ENCODE data around the gene FARSA. TPM values are rescaled to one million over a fixed set of nuclear protein-coding genes. Genes with fewer than 3 reads are reported as not detected.
"Not testable (repeated sequence)": the region's sequence is repeated elsewhere in the genome, so short reads cannot be mapped to it uniquely, and the experiment has no call there.

FARSA gene
- total RNA-seq, 4 donors from 2014 or later: 4.6 to 47.8 (median 20.5) TPM

DNA sequence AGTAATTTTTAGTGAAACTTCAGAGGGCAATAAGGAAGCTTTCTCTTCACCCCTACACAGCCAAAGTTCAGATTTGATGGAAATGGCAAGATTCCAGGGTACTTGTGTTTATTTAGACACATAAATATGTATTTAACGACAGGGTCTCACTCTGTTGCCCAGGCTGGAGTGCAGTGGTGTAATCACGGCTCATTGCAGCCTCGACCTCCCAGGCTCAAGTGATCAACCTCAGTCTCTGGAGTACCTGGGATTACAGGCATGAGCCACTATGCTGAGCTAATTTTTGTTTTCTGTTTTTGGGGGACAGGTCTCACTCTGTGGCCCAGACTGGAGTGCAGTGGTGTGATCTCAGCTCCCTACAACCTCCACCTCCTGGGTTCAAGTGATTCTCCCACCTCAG, 12.5 kb downstream of the FARSA start:
- Histone ChIP-seq H3K27ac (no peak overlapping the region), H3K9me3 (no peaks in the 10 kb centered on the region), H3K4me1 (no peaks in the 10 kb centered on the region), H3K27me3 (no peaks in the 10 kb centered on the region), H3K4me3 (no peak overlapping the region), H3K36me3 (no peaks in the 10 kb centered on the region)
- no peak for DNase-seq
- no peak for TF ChIP-seq POLR2A (IDR thresholded peaks at IDR 0.05)
- intact Hi-C loops (cut with DNase I; ENCODE audit: low total_unique reads): no loop called here

DNA sequence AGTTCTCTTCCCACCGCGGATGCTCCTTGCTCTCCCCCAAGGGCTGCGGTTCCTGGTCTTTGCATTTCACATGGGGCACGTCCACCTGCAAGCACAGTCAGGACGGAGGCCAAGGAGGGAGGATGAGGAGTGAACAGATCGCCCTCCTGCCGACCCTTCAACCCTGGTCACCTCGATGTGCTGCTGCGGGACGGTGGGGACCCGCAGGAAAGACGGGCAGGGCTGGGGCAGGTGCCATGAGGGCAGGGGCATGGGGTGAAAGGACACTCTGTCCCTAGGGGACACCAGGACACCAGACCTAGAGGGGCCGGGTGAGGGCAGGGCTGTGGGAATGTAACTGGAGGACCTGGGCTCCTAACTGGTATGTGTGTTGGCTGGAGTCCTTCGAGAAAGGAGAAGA, 15.3 kb downstream of the FARSA start:
- TF ChIP-seq POLR2A (IDR thresholded peaks at IDR 0.05): no peak
- TF ChIP-seq, protein P1, sequence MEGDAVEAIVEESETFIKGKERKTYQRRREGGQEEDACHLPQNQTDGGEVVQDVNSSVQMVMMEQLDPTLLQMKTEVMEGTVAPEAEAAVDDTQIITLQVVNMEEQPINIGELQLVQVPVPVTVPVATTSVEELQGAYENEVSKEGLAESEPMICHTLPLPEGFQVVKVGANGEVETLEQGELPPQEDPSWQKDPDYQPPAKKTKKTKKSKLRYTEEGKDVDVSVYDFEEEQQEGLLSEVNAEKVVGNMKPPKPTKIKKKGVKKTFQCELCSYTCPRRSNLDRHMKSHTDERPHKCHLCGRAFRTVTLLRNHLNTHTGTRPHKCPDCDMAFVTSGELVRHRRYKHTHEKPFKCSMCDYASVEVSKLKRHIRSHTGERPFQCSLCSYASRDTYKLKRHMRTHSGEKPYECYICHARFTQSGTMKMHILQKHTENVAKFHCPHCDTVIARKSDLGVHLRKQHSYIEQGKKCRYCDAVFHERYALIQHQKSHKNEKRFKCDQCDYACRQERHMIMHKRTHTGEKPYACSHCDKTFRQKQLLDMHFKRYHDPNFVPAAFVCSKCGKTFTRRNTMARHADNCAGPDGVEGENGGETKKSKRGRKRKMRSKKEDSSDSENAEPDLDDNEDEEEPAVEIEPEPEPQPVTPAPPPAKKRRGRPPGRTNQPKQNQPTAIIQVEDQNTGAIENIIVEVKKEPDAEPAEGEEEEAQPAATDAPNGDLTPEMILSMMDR (IDR thresholded peaks at IDR 0.05): no peak
- H3K4me3 ChIP-seq: no peak overlapping the region
- H3K36me3 ChIP-seq: no peaks in the 10 kb centered on the region
- intact Hi-C loops (cut with DNase I; ENCODE audit: low total_unique reads): no loop called here
- DNase-seq: no peak
- H3K27ac ChIP-seq: no peak overlapping the region
- H3K27me3 ChIP-seq: no peaks in the 10 kb centered on the region
- H3K4me1 ChIP-seq: no peaks in the 10 kb centered on the region
- no peaks in the 10 kb centered on the region for H3K9me3 ChIP-seq

DNA sequence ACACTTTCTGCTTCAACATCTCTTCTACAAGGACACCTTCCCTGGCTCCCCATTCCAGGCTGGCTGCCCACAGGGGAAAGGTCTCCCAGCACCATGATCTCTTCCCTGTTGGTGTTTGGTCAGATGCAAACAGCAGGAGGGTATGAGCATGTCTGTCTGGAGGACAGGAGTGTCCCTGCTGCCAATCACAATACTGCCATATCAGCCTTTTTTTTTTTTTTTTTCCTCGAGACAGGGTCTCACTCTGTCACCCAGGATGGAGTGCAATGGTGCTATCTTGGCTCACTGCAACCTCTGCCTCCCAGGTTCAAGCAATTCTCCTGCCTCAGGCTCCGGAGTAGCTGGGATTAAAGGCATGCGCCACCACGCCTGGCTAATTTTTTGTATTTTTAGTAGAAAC, 17.7 kb downstream of the FARSA start:
- H3K27ac ChIP-seq; H3K4me3 ChIP-seq; H3K27me3 ChIP-seq; H3K36me3 ChIP-seq; H3K9me3 ChIP-seq; intact Hi-C loops (cut with DNase I; ENCODE audit: low total_unique reads); H3K4me1 ChIP-seq; DNase-seq: not testable (repeated sequence)

DNA sequence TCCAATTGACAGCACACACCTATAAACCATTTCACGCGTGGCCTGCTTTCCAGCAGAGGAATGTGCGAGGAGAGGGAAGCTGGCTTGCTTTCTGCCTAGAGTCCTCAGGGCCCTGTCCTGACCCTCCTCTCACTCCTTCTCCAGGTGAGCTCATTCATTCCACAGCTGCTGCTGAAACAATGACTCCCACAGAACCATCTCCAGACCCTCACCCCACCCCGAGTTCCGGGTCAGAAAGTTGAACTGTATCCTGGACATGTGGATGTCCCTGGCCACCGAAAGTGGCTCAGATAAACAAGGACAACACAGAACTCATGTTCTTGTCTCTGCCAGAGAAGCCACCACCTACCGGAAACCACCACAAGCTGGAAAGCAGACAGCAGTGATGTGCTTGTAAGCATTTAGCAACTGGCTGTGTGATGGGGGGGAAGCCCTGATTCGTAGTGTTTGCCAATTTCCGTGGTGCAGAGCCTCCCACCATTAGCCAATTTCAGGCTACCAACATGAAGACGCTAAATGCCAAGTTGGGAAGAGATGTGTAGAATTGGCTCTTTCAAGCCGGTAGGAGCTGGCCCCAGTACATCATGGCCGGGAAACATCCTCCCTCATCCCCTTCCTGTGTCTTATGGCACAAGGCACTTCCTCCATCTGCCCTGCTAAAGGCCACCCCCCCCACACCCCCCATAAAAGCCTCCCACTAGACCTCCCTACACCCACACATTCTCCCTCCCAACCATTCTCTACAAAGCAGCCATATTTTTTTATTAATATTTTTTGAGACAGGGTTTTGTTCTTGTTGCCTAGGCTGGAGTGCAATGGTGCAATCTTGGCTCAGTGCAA, 19.4 kb downstream of the FARSA start:
- no peak for DNase-seq
- intact Hi-C loops (cut with DNase I; ENCODE audit: low total_unique reads): no loop called here
- Histone ChIP-seq H3K4me1 (peaks cover 0 to 6% of the 10 kb centered on the region in 2 donors), H3K36me3 (no peaks in the 10 kb centered on the region), H3K4me3 (no peak overlapping the region), H3K27ac (no peak overlapping the region), H3K27me3 (no peaks in the 10 kb centered on the region), H3K9me3 (no peaks in the 10 kb centered on the region)
- TF ChIP-seq, protein P1 (IDR thresholded peaks at IDR 0.05): no peak
- no peak for TF ChIP-seq POLR2A (IDR thresholded peaks at IDR 0.05)

DNA sequence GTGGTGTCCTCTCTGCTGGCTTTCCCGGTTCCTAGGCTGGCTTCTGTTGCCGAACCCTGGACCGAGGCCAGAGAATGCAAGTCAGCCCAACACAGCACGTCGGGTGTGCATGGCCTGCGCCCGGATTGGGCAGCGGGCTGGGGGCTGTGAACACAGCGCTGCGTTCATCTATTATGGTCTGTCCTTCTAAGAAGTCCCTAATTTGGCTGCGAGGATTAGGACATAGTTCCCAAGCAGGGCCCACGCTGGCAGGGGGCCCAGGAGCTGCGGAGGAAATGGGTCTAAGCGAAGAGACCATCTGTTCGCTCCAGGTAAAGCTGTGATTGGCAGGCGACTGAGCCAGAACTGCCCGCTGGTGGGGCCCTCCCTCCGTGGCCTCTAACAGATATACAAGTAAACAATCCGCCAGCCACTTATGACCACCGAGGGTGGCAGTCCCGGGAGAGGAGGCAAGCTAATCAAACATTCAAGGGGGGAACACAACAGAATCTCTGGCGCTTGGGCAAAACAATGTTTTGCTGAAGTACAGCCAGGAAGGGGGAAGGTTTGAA, 20.4 kb downstream of the FARSA start:
- intact Hi-C loops (cut with DNase I; ENCODE audit: low total_unique reads): no loop called here
- Histone ChIP-seq H3K36me3 (no peaks in the 10 kb centered on the region), H3K9me3 (no peaks in the 10 kb centered on the region), H3K27me3 (no peaks in the 10 kb centered on the region), H3K4me1 (peaks cover 0 to 6% of the 10 kb centered on the region in 2 donors), H3K4me3 (peak overlapping the region in 1 of 2 donors; percentile 1), H3K27ac (peak overlapping the region; percentile 13 to 26)
- peak; percentile 61 to 63 for DNase-seq
- TF ChIP-seq, protein P1 (IDR thresholded peaks at IDR 0.05): no peak
- TF ChIP-seq POLR2A (IDR thresholded peaks at IDR 0.05): no peak

DNA sequence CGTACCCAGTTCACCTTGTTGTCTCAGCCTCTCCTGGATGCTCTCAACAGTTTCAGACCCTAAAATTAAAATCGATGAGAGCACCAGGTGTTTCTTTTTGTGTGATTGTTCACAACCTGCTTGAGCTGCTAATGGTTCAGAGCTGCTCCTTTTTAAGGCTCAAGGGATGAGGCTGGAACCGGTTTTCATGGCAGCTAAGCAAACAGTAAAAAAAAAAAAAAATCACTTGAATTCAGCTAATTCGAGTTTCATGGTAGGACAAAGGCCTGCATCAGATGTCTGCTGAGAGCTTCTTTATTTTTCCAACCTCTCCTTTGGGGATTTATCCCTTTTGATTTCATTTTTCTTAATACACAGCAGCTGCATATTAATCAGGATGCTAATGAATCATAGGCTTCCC, 20.9 kb downstream of the FARSA start:
- intact Hi-C loops (cut with DNase I; ENCODE audit: low total_unique reads): no loop called here
- peak overlapping the region in 1 of 2 donors; percentile 1 for H3K4me3 ChIP-seq
- peak overlapping the region; percentile 13 to 26 for H3K27ac ChIP-seq
- H3K36me3 ChIP-seq: no peaks in the 10 kb centered on the region
- no peak for TF ChIP-seq POLR2A (IDR thresholded peaks at IDR 0.05)
- TF ChIP-seq, protein P1 (IDR thresholded peaks at IDR 0.05): no peak
- H3K9me3 ChIP-seq: no peaks in the 10 kb centered on the region
- peaks cover 0 to 6% of the 10 kb centered on the region in 2 donors for H3K4me1 ChIP-seq
- DNase-seq: no peak
- H3K27me3 ChIP-seq: no peaks in the 10 kb centered on the region

Measured in uterus (tissue), 4 donors.